Measurements from ENCODE around the gene GTF2IRD1.
"Not testable (repeated sequence)": the region's sequence is repeated elsewhere in the genome, so short reads cannot be mapped to it uniquely, and the experiment has no call there.

Gene GTF2IRD1

GRCh38 chr7:74430961-74431466, 22.7 kb upstream of the GTF2IRD1 start:
- DNase-seq (ENCODE audit: low read depth, low spot score) = no peak

DNA sequence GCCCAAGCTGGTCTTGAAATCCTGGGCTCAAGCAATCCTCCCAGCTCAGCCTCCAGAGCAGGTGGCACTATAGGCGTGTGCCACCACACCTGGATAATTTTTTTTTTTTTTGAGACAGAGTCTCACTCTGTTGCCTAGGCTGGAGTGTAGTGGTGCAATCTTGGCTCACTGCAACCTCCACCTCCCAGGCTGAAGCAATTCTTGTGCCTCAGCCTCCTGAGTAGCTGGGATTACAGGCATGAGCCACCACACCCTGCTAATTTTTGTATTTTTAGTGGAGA, 16.5 kb upstream of the GTF2IRD1 start:
- not testable (repeated sequence) for DNase-seq (ENCODE audit: low read depth, low spot score)

DNA sequence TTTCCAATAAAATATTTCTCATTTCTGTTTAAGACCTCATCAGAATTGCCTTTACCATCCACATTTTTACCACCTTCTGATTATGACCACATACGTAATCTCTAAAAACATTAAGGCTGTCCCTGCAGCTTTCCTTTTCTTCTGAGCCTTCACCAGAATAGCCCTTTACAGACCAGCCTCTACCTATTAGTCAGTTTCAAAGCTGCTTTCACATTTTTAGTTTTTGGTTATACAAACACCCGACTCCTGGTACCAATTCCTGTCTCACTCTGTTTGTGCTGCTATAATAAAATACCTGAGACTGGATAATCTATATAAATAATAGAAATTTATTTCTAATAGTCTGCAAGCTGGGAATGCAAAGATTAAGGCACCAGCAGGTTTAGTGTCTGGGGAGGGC, 15.4 kb upstream of the GTF2IRD1 start:
- DNase-seq (ENCODE audit: low read depth, low spot score) = no peak

GRCh38 chr7:74439541-74439940, 14.2 kb upstream of the GTF2IRD1 start:
- no peak for DNase-seq (ENCODE audit: low read depth, low spot score)

DNA sequence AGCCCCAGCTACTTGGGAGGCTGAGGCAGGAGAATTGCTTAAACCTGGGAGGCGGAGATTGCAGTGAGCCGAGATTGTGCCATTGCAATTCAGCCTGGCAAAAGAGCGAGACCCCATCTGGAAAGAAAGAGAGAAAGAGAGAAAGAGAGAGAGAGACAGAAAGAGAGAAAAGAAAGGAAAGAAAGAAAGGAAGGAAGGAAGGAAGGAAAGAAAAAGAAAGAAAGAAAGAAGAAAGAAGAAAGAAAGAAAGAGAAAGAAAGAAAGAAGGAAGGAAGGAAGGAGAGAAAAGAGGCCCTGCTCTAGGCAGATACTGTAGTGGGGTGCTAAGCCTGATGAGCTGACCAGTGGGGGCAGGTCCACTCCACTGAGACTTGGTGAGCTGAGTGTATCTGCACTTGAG, 13.6 kb upstream of the GTF2IRD1 start:
- DNase-seq (ENCODE audit: low read depth, low spot score) = not testable (repeated sequence)

- no peak for DNase-seq (ENCODE audit: low read depth, low spot score)
Measured at GRCh38 chr7:74441801-74442200, 11.9 kb upstream of the GTF2IRD1 start.

DNA sequence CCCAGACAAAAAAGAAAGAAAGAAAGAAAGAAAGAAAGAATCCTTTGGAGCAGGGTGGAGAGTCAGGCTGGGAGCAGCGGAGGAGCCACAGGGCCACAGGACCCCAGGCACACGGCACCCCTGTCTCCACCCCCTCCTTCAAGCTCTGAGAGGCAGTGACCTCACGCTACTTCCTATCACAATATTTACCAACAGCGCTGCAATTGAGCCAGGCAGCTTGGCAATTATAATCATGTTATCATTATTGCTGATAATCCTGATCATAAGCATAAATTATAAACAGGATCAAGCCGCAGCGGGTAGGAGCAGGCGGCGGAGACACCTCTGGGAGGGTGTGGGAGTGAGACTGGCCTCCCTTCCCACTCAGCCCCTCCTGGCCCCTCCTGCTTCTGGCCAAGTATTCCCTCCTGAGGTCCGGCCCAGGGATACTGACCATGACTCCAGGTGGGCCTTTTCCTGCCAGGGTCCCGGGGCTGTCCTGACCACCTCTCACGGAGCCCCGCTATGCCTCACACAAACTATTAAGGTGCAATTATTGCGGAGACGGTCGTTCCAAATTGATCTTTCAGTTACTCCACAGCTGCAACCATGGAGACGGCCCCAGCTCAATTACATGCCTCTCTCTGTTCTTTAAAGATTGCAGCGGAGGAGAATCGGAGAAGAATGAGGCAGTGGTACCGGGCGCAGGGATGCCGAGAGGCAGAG, 10.0 kb upstream of the GTF2IRD1 start:
- no peak for DNase-seq (ENCODE audit: low read depth, low spot score)

GRCh38 chr7:74449144-74449543, 4.6 kb upstream of the GTF2IRD1 start:
- no peak for DNase-seq (ENCODE audit: low read depth, low spot score)

DNA sequence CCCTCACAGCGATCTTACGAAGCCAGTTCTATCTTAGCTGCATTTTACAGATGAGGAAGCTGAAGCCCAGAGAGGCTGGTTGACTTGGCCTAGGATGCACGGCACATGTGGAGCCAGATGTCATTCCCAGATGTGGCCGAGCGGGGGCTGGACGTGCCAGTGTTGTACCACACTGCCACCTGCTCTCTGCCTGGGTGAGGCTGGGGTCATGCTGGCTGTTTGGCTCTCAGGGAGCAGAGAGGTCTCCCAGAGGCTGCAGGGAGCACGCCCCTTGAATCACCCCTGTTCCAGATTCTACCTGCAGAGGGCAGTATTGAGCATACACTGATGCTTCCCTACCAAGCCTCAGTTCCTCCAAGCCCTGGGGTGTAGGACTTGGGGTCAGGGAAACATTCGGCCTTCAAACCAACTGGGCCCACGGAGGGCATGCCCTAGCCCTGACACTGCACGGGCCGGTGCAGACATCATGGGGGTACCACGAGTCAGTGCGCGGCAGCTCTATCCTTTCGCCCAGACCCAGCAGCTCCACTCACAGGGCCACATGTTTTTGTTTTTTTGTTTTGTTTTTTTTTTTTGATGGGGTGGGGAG, 3.8 kb upstream of the GTF2IRD1 start:
- DNase-seq (ENCODE audit: low read depth, low spot score) = no peak

GRCh38 chr7:74452748-74453321, 871 bp upstream of the GTF2IRD1 start:
- DNase-seq (ENCODE audit: low read depth, low spot score) = no peak

GRCh38 chr7:74454021-74454924, 567 bp downstream of the GTF2IRD1 start:
- no peak for DNase-seq (ENCODE audit: low read depth, low spot score)

DNA sequence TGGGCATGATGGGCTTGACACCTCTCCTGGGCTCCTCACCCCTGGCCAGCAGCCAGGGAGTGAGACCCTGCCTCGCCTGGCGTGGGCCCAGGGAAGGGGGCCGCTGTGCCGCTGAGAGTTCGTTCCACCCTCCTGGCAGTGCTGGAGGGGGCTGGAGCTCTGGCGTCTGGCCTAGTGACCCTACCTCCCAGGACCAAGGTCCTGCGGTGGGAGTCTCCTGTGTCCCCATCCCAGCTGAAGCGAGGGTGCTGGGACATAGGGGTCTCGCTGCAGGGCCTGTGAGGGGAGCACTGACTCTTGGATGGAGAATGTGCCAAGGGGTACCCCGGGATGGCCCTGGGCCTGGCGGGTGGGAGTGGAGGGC, 1.2 kb downstream of the GTF2IRD1 start:
- no peak for DNase-seq (ENCODE audit: low read depth, low spot score)

GRCh38 chr7:74455291-74455804, 1.6 kb downstream of the GTF2IRD1 start:
- DNase-seq (ENCODE audit: low read depth, low spot score) = no peak

DNA sequence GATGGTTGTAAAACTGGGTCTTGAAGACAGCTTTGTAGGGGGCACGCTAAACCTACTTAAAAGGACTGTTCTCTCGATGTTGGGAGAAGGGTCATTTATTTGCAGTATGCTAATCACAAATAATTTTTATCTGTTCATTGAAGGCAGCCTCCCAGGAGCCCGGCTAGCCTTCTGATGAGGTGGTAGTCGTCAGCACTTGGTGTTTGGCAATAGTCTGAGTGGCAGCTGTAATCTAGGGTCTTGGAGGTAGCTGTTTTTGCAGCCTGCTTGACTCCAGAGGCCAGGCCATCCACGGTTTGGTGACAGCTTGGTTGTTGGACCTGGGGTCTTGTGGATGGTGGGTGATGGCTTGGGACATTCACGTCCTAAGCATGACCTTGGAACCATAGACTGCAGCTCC, 2.2 kb downstream of the GTF2IRD1 start:
- no peak for DNase-seq (ENCODE audit: low read depth, low spot score)

DNA sequence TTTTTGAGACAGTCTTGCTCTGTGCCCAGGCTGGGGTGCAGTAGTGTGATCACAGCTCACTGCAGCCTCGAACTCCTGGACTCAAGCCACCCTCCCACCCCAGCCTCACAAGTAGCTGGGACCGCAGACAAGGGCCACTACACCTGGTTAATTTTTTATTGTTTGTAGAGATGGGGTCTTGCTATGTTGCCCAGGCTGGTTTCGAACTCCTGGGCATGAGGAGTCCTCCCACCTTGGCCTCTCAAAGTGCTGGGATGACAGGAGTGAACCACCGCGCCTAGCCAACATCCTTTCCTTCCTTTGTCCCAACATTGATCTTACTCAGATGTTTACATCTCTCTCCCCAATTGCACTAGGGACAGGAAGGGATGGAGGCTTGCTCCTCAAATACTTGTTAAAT, 3.3 kb downstream of the GTF2IRD1 start:
- no peak for DNase-seq (ENCODE audit: low read depth, low spot score)

DNA sequence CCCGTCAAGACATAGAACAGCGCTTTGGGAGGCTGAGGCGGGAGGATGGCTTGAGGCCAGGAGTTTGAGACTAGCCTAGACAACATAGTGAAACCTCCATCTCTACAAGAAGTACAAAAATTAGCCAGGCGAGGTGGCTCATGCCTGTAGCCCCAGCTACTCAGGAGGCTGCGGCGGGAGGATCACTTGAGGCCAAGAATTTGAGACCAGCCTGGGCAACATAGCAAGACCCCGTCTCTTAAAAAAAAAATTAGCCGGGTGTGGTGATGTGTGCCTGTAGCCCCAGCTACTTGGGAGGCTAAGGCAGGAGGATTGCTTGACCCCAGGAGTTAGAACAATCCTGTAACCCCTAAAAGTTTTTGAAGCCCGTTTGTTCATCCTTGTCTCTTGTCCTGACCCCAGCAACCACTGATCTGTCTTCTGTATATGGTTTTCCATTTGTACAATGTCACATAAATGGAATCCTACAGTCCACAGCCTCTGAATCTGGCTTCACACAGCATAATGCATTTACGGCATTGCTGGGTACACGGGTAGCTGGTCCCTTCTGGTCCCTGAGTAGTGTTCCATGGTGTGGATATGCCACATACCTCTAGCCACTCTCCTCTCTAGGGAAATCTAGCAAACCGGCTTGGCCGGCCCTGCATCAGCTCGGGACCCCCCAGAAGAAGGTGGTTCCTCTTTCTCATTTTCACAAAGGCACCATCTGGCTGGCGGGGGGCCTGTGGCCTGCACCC, 8.4 kb downstream of the GTF2IRD1 start:
- no peak for DNase-seq (ENCODE audit: low read depth, low spot score)

- no peak for DNase-seq (ENCODE audit: low read depth, low spot score)
Measured at GRCh38 chr7:74462707-74463100, 9.0 kb downstream of the GTF2IRD1 start.

DNA sequence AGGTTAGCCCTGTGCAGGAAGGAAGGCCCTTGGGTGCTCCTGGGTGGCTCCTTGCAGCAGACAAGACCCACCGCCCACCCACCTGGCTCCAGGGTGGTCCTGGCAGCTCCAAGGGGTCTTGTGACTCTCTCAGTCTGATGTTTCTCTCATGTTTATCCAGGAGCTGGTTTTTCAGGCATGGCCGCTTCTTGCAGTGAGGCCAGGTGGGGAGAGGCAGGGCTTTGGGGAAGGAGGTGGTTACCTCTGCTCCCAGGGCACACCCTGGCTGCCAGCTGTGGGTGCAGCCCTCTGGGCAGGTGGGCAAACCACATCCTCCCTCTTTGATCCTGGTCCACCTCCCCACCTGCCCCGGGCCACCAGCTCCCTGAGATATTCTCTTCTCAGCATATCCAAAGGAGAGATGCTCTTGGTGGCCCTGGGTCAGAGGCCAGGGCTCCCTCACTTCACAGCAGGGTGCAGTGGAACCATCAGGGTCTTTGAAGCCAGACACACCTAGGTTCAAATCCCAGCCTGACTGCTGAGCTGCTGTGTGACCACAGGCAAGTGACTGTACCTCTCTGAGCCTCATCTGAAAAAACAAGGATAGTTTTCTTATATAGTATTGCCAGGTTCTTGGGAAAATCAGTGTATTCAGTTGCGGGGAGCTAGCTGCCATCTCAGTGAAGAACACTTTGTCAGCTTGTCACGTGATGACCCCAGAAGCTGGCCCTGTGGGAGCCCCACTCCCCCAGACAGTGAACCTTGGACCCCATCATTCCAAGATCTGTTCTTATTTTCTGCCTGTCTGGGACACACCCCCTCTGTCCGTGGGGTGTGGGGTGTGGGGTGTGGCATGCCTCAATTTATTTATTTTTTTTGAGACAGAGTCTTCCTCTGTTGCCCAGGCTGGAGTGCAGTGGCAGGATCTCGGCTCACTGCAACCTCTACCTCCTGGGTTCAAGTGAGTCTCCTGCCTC, 11.5 kb downstream of the GTF2IRD1 start:
- DNase-seq (ENCODE audit: low read depth, low spot score) = no peak

GRCh38 chr7:74466196-74466813, 12.6 kb downstream of the GTF2IRD1 start:
- DNase-seq (ENCODE audit: low read depth, low spot score) = no peak

- no peak for DNase-seq (ENCODE audit: low read depth, low spot score)
Measured at GRCh38 chr7:74467876-74468275, 14.2 kb downstream of the GTF2IRD1 start.
